SK-N-DZ (cell line): ENCODE measurements around the gene CADPS2.
"Not testable (repeated sequence)": the region's sequence is repeated elsewhere in the genome, so short reads cannot be mapped to it uniquely, and the experiment has no call there.

Experiments
- DNase-seq: peaks from one replicate; pipeline ENCODE4 v3.0.0-alpha.2; 2015; ENCODE audit warnings: low spot score

Gene CADPS2

GRCh38 chr7:122715183-122715582, 171.1 kb downstream of the CADPS2 start:
- DNase-seq: no peak

GRCh38 chr7:122710916-122711315, 175.3 kb downstream of the CADPS2 start:
- no peak for DNase-seq

GRCh38 chr7:122709930-122710646, 176.2 kb downstream of the CADPS2 start:
- DNase-seq: no peak

DNA sequence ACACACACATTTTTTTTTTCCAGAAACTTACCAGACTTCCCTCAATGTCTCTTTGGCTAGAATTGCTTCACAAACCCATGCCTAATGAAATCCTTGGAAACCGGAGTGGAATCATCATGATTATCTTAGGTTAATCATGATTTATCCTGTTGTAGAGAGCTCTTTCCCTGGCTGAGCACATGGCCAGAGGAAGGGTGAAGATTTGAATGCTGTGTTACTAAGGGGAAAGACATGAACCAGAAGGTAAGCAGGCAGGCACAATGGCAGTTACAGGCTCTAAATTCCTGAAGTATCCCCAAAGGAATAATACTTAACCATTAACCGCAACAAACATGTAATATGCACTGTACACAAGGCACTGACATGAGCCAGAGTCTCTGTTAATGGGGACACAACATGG, 179.4 kb downstream of the CADPS2 start:
- DNase-seq: no peak

- DNase-seq: no peak
Measured at GRCh38 chr7:122702872-122703510, 183.3 kb downstream of the CADPS2 start, which contains the start of gene RNF148. RNF148 (minus strand) TSS chr7:122702922; CDS start chr7:122702750, 172 bp downstream.

- DNase-seq: no peak
Measured at GRCh38 chr7:122699017-122699416, 187.2 kb downstream of the CADPS2 start, which contains the start of gene RNF133. RNF133 (minus strand) TSS chr7:122699117; CDS start chr7:122698918, 199 bp downstream.

DNA sequence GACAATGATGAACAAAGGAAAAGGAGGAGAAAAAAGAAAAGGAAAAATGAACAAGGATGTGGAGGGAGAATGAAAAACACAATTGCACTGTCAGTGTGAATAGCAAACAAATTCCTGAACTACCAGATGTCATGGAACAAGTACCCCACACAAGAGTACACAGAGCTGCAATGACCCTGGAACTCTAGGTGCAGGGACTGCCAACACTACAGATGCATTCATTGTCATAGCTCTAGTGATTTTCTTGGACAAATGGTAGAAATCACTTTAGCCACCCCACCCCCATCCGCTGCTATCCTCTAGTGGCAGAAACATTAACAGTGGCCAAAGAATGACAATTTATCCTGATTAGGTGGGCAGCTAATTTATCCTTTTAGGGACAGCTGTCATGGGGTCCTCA, 190.4 kb downstream of the CADPS2 start:
- DNase-seq: no peak

- DNase-seq: no peak
Measured at GRCh38 chr7:122694697-122695096, 191.6 kb downstream of the CADPS2 start.

DNA sequence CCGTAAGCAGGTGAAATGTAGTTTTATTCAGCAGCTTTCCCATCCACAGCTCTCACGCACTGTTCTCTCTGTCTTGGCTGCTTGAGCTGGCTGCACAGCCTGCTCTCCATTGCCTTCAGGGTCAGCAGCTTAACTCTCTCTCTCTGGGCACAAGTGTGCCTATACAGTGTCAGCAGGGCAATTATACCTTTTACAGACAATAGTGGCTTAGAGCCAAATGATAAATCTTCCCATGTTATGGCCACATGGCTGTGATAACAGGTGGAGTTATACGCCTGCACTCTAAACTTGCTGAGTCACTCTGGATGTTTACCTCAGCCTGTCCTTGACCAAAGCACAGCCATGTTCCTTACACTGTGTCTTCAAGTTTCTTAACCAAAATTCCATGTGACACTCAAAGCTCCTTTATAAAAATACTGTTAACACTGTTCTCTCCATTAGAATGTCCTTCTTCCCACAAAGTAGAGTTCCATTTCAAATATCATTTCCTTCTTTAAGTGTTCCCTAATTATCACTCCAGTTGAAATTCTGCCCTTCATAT, 193.4 kb downstream of the CADPS2 start:
- DNase-seq: no peak

DNA sequence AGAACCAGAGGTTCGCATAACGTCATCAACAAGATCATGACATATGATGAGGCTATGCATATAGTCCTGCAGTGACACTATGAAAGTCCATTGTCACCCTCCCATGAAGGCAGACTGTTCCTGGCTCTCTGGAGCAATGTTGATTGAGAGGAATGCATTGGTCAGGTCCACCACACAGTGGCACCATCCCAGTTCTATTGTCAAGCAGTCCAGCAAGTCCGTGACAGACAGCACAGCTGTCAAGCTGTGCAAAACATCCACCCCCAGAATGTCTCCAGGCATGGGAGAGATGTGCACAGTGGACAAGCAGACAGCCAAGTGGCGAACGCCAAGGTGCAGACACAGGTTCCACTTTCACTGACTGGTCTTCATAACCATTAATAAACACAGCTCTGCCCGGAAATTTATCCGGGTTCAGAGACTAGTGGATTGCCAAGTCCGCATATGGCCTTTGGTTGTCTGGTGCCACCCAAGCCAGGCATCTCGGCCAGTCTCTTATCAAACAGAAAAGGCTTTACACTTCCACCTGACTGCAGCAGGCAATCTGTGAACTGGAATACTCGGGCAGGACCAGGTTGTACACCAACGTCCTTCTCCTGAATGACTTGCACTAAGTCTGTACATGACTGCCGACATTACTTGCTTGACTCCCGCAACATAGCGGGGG, 194.6 kb downstream of the CADPS2 start:
- DNase-seq: no peak

- DNase-seq: no peak
Measured at GRCh38 chr7:122689346-122690109, 196.7 kb downstream of the CADPS2 start.

DNA sequence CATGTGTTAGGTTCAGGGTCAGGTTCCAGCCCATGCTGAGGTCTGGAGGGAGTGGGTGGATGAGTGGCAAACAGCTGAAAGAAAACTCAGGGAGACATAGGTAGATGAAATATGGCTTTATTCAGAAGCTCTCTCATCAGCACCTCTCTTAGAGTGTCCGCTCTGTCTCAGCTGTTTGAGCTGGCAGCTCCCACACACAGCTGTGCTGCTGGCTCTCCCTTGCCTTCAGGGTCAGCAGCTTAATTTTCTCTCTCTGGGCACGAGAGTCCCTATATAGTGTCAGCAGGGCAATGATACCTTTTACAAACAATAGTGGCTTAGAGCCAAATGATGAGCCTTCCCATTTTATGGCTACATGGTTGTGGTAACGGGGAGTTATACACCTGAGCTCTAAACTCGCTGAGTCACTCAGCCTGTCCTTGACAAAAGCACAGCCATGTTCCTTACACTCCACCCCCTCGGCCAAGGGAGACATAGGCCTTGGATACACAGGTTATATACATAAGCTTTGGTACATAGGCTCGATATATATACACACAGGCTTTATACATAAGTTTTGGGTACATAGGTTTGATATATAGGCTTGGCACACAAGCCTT, 197.8 kb downstream of the CADPS2 start:
- no peak for DNase-seq

GRCh38 chr7:122686360-122686878, 199.8 kb downstream of the CADPS2 start:
- DNase-seq: no peak

- DNase-seq: no peak
Measured at GRCh38 chr7:122684504-122684903, 201.8 kb downstream of the CADPS2 start.

DNA sequence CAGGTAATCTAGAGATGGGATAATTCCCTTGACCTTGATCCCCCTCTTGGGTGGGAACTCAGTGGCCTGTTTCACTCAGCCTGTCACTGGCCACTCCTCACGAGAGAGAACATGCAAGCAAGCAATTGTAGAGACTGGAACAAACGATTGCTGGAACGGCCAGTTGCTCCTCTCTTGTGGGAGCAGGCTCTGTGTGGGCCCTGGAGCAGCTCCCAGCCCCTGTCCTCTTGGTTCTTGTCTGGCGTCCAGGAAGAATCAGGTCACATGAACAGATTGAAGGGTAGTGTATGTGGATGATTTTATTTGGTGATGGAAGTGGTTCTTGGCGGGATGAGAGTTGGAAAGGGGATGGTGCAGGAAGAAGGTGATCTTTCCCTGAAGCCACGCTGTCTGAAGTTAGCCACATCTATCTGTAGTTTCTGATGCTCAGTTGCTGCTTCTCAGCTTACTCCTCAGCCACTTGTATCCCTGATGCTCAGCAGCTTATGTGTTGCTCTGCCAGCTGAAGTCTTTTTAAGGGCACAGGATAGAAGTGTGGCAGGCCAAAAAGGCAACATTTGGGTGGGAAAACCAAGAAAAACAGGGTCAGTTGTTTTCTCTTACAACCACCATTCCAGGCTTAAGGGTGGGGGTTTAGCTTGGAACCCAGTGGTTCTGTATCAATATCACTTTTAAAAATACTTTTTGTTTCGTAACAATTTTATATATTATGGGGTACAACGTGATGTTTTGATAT, 203.3 kb downstream of the CADPS2 start:
- DNase-seq: no peak

- not testable (repeated sequence) for DNase-seq
Measured at GRCh38 chr7:122681186-122681585, 205.1 kb downstream of the CADPS2 start.

GRCh38 chr7:122679813-122680212, 206.4 kb downstream of the CADPS2 start:
- no peak for DNase-seq

- DNase-seq: not testable (repeated sequence)
Measured at GRCh38 chr7:122679269-122679709, 207.0 kb downstream of the CADPS2 start.

- DNase-seq: no peak
Measured at GRCh38 chr7:122677149-122677548, 209.1 kb downstream of the CADPS2 start.

- no peak for DNase-seq
Measured at GRCh38 chr7:122676466-122676865, 209.8 kb downstream of the CADPS2 start.
